ENCODE results near the gene SLC5A1. TPM values are rescaled to one million over a fixed set of nuclear protein-coding genes. Genes with fewer than 3 reads are reported as not detected.

The SLC5A1 gene
- total RNA-seq, 3 donors from 2014 or later: 25.8 to 105 (median 27.9) TPM

DNA sequence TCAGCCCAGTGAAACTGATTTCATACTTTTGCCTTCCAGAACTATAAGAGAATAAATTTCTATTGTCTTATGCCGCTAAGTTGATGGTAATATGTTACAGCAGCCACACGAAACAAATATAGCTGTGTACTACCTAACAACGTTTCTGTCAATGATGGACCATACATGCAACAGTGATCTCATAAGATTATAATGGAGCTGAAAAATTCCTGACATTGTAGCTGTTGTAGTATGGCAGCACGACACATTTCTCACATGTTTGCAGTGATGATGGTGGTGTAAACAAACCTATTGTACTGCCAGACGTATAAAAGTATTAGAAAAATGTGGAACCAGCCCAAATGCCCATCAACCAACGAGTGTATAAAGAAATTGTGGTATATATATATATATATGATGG, 5.8 kb upstream of the SLC5A1 start:
- Histone ChIP-seq H3K36me3 (ENCODE audit: low read depth) (no peaks in the 10 kb centered on the region), H3K4me3 (no peak overlapping the region), H3K4me1 (ENCODE audit: low read depth) (no peaks in the 10 kb centered on the region), H3K9me3 (no peaks in the 10 kb centered on the region)
- DNase-seq: no peak
- no peak for ATAC-seq
- TF ChIP-seq, protein P1, sequence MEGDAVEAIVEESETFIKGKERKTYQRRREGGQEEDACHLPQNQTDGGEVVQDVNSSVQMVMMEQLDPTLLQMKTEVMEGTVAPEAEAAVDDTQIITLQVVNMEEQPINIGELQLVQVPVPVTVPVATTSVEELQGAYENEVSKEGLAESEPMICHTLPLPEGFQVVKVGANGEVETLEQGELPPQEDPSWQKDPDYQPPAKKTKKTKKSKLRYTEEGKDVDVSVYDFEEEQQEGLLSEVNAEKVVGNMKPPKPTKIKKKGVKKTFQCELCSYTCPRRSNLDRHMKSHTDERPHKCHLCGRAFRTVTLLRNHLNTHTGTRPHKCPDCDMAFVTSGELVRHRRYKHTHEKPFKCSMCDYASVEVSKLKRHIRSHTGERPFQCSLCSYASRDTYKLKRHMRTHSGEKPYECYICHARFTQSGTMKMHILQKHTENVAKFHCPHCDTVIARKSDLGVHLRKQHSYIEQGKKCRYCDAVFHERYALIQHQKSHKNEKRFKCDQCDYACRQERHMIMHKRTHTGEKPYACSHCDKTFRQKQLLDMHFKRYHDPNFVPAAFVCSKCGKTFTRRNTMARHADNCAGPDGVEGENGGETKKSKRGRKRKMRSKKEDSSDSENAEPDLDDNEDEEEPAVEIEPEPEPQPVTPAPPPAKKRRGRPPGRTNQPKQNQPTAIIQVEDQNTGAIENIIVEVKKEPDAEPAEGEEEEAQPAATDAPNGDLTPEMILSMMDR (IDR thresholded peaks at IDR 0.05): no peak
- intact Hi-C loops (cut with DNase I, micrococcal nuclease): no loop called here

DNA sequence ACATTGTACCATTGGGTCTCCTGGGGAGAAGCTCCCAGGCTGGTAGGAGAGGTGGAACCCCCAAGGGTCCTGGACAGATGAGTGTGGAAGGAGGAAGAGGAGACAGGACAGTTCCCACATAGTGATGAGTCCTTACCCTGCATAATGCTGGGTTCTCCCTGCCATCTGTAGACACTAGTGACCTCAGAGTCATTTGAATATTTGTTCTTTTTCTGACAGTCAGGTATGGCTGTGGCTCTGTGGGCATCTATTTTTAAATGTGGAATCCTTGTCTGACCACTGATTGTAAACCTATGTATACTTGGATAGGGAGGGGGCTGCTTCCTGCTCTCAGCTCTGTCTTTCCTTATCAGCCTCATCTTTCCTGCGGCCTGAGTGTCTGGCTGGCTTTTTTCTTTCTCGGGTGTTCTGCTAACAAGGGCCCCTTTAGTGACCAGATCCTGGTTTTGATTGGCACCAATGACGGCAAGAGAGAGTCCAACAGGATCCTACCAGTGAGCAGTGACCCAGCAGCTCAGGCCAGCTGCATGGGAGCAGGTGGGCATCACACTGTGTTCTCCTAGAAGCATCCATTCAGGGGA, 2.6 kb upstream of the SLC5A1 start:
- intact Hi-C loops (cut with DNase I, micrococcal nuclease): no loop called here

DNA sequence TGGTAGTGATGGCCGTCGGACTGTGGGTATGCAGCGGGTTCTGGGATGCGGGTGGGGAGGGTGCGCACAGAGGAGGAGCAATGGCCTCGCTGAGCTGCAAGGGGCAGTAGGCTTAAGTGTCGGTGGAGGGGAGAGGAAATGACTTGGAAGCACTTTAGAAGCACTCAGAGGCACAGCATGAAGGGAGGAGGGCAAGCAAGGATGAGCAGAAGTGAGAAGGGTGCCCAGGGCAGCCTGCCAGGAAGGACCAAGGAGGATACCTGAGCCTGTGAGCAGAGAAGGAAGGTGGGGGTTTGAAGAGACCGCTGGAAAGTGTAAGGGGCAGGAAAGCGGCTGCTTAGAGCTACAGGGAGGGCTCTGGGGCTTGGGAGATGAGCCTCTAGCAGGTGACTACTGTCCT, 330 bp downstream of the SLC5A1 start:
- peak; percentile 12 for ATAC-seq
- Histone ChIP-seq H3K36me3 (ENCODE audit: low read depth) (no peaks in the 10 kb centered on the region), H3K4me1 (ENCODE audit: low read depth) (no peaks in the 10 kb centered on the region), H3K9me3 (no peaks in the 10 kb centered on the region), H3K4me3 (no peak overlapping the region)
- TF ChIP-seq, protein P1 (IDR thresholded peaks at IDR 0.05): no peak
- intact Hi-C loops (cut with DNase I, micrococcal nuclease): no loop called here
- peak; percentile 48 to 61 (median 52) for DNase-seq

More for the DNA sequence above, 2.6 kb upstream of the SLC5A1 start:
- Histone ChIP-seq H3K4me1 (ENCODE audit: low read depth) (no peaks in the 10 kb centered on the region), H3K4me3 (no peak overlapping the region), H3K36me3 (ENCODE audit: low read depth) (no peaks in the 10 kb centered on the region), H3K9me3 (no peaks in the 10 kb centered on the region)
- TF ChIP-seq, protein P1 (IDR thresholded peaks at IDR 0.05): no peak
- no peak for DNase-seq
- ATAC-seq: no peak

DNA sequence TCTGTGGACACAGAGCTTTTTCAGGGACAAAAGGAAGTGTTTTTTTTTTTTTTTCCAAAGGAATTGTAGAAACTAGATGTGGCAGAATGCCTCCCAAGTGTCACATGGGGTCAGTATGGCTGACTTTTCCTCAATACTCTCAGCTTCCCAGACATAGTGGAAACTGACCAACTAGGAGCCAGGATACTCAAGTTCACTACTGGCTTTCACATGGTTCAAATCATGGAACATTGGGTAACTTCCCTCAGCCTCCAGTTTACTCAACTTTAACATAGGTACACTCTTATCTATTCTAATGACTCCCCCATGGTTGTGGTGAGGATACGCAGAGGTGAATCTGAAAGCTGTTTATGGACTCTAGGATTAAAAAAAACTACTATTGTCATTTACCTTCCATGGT, 1.4 kb downstream of the SLC5A1 start:
- DNase-seq (no peak), ATAC-seq (no peak)
- TF ChIP-seq, protein P1 (IDR thresholded peaks at IDR 0.05): no peak
- Histone ChIP-seq H3K4me1 (ENCODE audit: low read depth) (no peaks in the 10 kb centered on the region), H3K36me3 (ENCODE audit: low read depth) (no peaks in the 10 kb centered on the region), H3K9me3 (no peaks in the 10 kb centered on the region), H3K4me3 (no peak overlapping the region)
- intact Hi-C loops (cut with DNase I, micrococcal nuclease): no loop called here

DNA sequence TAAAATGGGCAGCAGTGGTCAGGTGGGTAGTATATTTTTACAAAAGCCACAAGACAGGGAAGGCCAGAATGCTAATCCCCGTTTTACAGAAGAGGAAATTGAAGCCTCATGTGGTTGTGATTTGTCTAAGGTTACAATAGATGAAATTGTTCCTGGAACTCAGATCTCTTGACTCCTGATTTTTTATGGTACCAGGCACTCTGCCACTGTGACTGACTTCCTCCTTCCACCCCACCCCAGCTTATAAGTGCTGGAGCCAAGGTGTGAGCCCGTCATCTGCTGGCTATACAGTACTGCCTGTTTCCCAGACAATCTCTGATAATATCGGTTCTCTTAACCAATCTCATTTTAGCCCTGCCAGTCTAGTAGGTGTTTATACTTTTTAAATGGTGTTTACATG, 1.9 kb downstream of the SLC5A1 start:
- intact Hi-C loops (cut with DNase I, micrococcal nuclease): no loop called here
- no peak overlapping the region for H3K4me3 ChIP-seq

More for the DNA sequence above, 1.9 kb downstream of the SLC5A1 start:
- Histone ChIP-seq H3K4me1 (ENCODE audit: low read depth) (no peaks in the 10 kb centered on the region), H3K36me3 (ENCODE audit: low read depth) (no peaks in the 10 kb centered on the region), H3K9me3 (no peaks in the 10 kb centered on the region)
- ATAC-seq: peak; percentile 82
- TF ChIP-seq, protein P1 (IDR thresholded peaks at IDR 0.05): no peak
- peak; percentile 60 to 90 (median 70) for DNase-seq
